GM19467 (cell line): Measurements from ENCODE around the gene WNT5A.
"Not testable (repeated sequence)": the region's sequence is repeated elsewhere in the genome, so short reads cannot be mapped to it uniquely, and the experiment has no call there.

Source experiments
- ATAC-seq: cut with Tn5 transposase; IDR thresholded peaks from one replicate; pipeline ENCODE4 v1.9.1; 2021; ENCODE audit warnings: mild to moderate bottlenecking, moderate library complexity; ENCODE audit not compliant: unreplicated experiment

The WNT5A gene

GRCh38 chr3:55507808-55508207 is 20.7 kb upstream of the WNT5A start:
- no peak for ATAC-seq

GRCh38 chr3:55505776-55506175 is 18.7 kb upstream of the WNT5A start:
- ATAC-seq = no peak

GRCh38 chr3:55505102-55505501 is 18.0 kb upstream of the WNT5A start:
- ATAC-seq = not testable (repeated sequence)

- ATAC-seq = no peak
Observed at GRCh38 chr3:55501905-55502304, 14.8 kb upstream of the WNT5A start.

GRCh38 chr3:55500555-55501330 is 13.6 kb upstream of the WNT5A start:
- ATAC-seq = no peak

GRCh38 chr3:55498520-55498919 is 11.4 kb upstream of the WNT5A start:
- ATAC-seq = no peak

GRCh38 chr3:55497250-55497649 is 10.1 kb upstream of the WNT5A start:
- ATAC-seq = no peak

- ATAC-seq = no peak
Observed at GRCh38 chr3:55494976-55495375, 7.9 kb upstream of the WNT5A start.

- ATAC-seq = no peak
Observed at GRCh38 chr3:55492976-55493375, 5.9 kb upstream of the WNT5A start.

GRCh38 chr3:55491296-55491816 is 4.2 kb upstream of the WNT5A start:
- ATAC-seq = no peak

- no peak for ATAC-seq
Observed at GRCh38 chr3:55490276-55490913, 3.3 kb upstream of the WNT5A start.

- no peak for ATAC-seq
Observed at GRCh38 chr3:55489798-55490132, 2.7 kb upstream of the WNT5A start.

GRCh38 chr3:55488398-55489055 is 1.4 kb upstream of the WNT5A start:
- ATAC-seq = no peak

GRCh38 chr3:55487381-55488241 is 505 bp upstream of the WNT5A start:
- ATAC-seq = no peak

- no peak for ATAC-seq
Observed at GRCh38 chr3:55486101-55486856, 827 bp downstream of the WNT5A start.

GRCh38 chr3:55484801-55485791 is 2.0 kb downstream of the WNT5A start:
- no peak for ATAC-seq

- no peak for ATAC-seq
Observed at GRCh38 chr3:55484191-55484689, 2.9 kb downstream of the WNT5A start.

GRCh38 chr3:55483196-55484095 is 3.7 kb downstream of the WNT5A start:
- no peak for ATAC-seq
